ENCODE data around the gene STRIP2.
A peak's percentile ranks its signal among the peaks of the same experiment; 100 is the strongest.
"Not testable (repeated sequence)": the region's sequence is repeated elsewhere in the genome, so short reads cannot be mapped to it uniquely, and the experiment has no call there.

Gene STRIP2, protein sequence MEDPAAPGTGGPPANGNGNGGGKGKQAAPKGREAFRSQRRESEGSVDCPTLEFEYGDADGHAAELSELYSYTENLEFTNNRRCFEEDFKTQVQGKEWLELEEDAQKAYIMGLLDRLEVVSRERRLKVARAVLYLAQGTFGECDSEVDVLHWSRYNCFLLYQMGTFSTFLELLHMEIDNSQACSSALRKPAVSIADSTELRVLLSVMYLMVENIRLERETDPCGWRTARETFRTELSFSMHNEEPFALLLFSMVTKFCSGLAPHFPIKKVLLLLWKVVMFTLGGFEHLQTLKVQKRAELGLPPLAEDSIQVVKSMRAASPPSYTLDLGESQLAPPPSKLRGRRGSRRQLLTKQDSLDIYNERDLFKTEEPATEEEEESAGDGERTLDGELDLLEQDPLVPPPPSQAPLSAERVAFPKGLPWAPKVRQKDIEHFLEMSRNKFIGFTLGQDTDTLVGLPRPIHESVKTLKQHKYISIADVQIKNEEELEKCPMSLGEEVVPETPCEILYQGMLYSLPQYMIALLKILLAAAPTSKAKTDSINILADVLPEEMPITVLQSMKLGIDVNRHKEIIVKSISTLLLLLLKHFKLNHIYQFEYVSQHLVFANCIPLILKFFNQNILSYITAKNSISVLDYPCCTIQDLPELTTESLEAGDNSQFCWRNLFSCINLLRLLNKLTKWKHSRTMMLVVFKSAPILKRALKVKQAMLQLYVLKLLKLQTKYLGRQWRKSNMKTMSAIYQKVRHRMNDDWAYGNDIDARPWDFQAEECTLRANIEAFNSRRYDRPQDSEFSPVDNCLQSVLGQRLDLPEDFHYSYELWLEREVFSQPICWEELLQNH

DNA sequence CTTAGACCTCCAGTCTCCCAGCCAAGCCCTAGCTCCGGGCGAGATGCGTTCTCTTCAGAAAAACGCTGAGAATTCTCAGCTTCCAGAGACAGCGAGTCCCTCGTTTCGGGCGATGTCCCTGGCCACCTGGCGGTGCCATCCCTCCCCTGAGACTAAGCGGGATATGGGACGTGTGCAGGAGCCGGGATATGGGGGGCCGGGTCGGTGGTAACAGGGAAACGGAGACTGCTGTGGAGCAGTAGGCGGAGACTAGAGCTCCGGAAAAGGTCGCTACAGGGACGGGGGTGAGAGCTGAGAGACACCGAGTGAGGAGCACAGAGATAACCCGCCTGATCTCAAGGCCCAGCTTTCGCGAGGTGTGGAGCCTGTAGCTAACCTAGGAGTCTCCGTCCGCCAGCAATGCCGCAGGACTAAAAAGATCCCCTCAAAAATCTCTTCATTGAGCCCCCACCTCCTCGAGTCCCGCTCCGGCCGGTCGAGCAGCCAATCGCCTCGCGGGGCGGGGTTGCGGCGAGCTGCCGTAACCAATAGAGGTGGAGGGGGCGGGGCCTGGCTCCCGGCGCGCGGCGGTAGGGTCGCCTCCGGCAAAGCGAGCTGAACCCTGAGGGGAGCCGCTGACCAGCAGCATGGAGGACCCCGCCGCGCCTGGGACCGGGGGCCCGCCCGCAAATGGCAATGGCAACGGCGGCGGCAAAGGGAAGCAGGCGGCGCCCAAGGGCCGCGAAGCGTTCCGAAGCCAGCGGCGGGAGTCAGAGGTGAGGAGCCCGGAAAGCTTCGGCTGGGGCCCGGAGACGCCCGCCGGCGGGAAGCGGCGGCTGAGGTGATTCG, at the start of gene STRIP2:
TSS of gene STRIP2 (plus strand) at position 586 of the 828 bp plus-strand sequence. CDS start at position 627, 41 bp downstream.
- peak; percentile 97 for DNase-seq (ENCODE audit: low spot score)

DNA sequence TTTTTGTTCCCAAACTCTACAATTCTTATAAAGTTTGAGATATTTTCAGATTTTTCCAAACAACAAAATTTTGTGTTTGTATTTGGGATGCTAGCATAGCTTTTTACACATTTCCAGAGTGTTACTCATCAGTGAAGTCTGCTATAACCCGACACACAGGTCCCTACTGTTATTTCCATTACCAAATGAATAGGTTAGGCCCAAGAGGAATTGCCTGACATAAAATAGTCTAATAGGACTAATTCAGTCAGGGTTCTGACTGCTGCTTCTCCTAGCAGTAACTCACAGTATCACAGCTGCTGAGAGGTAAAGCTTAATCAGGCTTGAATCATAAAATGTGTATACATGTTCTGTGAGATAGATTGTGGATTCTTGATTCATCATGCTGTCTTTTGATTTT, 49.1 kb upstream of the STRIP2 start:
- no peak for DNase-seq (ENCODE audit: low spot score)

DNA sequence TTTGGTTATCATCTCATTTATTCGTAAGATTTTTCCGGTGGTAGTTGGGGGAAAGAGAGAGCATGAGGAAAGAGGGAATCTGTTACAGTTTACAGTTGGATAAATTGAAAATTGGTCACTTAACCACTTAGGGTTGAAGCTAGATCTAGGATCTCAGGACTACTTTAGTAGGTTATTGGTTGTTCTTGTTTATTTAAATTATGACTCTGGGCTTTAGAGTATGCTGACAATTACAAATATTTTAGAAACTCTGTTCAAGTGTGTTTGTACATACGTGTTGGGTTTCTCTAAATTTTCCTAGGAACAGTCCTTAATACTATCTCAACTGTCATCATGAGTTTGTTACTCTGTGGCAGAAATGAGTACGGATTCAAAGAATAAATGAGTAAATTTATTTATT, 48.6 kb upstream of the STRIP2 start:
- no peak for DNase-seq (ENCODE audit: low spot score)

DNA sequence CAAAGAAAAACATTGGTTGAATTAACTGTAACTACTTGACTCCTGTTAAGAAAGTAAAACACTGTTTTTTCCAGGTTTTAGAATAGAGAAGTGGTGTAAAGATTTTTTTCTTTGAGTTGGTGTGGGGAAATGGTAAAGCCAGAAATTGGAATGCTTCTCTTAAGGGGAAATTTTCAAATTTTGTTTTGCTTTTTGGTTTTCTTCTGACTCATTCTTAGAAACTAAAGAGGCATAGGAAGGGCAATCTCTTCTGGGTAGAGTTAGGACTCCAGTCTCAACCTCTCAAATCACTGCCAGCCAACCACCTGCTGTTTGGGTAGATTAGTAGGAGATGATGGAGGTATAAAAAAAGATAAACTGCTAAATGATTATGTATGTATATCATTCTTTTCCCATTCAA, 47.7 kb upstream of the STRIP2 start:
- DNase-seq (ENCODE audit: low spot score) = no peak

DNA sequence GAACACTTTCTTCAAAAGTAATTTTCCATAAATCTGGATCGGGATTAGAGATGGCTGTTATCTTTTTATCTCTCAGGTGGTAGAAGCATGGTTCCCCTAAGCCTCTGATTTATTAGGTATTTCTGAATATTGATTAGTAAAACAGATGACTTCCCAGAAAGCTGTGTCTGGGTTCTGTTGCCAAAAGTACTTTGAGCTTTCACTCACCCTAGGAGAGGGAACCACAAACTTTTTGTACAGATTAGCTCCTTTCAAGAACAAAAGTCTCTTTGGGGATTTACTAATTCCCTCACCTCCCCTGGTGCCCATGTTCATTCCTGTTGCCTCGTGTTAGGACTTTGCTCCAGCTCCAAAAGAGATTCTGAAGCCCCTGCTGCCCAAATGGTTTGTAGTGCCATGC, 46.7 kb upstream of the STRIP2 start:
- no peak for DNase-seq (ENCODE audit: low spot score)

DNA sequence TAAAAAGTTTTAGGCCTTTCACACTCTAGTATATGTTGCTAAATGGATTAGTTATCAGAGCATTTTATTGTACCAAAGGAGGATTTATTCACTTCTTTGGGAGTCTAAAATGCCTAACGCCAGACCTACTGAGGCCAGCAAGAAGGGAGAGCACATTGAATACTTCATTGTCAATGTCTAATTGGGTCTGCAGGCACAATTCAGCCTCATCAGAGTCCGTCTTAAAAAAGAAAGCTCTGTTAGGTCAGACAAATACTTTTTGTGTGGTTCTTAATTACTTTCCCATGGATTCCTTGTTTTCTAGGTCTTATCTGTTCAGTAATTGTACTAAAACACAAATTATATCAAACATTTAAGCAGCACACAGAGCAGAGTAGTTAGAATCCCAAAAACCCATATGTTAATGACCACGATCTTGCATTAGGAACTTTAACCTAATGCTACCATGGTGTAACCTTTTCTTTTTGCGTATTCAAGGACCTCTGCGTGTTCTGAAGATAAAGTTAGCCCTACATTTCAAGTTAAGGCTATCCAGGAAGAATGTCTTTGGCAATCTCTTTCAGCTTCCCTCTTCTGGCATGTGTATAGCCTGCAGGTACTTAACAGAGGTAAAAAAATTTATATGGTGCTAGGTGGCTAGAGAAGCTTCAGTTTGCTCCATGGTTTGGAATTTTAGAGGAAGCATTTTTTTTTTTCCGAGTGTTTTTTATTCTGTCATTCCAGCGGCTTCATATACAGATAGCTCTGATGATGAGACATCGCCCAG, 45.7 kb upstream of the STRIP2 start:
- no peak for DNase-seq (ENCODE audit: low spot score)

DNA sequence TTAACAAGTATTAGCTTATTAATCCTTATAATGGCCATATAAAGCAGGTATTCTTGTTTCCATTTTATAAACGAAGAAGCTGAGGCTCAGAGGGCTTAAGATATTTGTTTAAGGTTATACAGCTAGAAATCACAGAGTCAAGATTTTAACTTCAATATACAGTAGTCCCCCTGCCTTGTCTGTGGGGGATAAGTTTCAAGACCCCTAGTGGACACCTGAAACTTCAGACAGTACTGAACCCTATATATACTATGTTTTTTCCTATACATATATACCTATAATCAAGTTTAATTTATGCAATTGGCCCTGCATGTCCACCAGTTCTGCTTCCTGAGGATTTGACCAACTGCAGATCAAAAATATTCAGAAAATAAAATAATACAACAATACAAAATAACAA, 44.4 kb upstream of the STRIP2 start:
- no peak for DNase-seq (ENCODE audit: low spot score)

DNA sequence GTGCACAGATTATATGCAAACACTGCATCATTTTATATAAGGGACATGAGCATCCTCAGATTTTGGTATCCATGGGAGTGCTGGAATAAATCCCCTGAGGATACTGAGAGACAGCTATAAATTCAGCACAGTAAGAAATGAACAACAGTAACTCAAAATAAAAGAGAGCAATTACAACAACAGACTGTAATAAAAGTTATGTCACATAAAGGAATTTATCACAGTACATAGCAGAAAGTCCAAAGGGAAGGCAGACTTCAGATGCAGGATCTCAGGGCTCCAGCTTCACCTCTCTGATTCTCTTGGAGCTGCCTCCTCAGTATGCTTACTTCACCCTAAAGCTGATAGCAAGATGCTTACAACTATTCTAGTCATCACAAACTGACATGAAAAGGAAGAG, 43.9 kb upstream of the STRIP2 start:
- DNase-seq (ENCODE audit: low spot score) = no peak

DNA sequence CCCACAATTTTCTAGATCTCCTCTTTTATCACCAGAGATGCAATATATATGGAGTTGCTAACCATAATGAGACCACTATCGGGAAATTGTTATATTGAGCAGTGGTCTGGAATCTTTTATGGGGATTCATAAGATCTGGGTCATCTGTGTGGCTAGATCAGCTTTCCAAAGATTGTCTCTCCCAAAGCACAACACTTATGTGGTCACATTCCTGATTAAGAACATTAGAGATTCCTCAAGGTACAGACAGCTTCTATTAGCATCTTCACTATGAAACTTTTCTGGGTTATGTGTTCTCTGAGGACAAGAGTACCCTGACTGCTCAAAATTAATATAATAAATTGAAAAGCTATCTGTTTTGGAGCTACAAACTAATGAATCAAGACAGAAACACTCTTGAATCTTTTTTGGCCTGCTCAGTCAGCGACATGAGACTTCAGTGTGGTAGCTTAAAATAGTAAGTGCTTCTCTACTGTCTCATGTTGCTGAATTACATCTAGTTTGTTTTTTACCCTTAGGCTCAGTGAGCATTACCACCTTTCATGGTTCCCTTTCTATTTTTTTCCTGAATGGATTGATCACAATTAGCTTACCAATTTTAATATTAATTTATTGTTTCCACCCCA, 42.6 kb upstream of the STRIP2 start:
- DNase-seq (ENCODE audit: low spot score) = no peak

DNA sequence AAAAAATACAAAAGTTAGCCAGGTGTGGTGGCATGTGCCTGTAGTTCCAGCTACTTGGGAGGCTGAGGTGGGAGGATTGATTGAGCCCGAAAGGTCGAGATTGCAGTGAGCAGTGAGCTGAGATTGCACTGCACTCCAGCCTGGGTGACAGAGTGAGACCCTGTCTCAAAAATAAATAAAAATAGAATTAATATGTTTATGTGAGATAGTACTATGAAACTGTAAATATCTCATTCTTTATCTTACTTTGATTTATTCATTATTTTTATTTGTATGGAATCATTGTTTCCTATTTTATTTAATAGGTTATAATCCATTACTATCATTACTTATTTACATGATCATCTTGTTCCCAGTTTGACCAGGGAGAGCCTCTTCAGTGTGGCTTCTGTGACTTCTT, 41.0 kb upstream of the STRIP2 start:
- no peak for DNase-seq (ENCODE audit: low spot score)

DNA sequence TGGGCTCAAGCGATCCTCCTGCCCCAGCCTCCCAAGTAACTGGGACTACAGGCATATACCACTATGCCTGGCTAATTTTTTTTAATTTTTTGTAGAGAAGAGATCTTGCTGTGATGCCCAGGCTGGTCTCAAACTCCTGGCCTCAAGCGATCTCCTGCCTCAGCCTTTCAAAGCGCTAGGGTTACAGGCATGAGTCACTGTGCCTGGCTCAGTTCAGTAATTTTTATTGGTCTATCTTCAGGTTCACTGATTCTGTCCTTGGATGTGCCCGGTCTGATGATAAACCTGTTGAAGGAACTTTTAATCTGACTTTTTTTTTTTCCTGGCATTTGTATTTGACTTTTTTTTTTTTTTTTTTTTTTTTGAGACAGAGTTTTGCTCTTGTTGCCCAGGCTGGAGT, 40.1 kb upstream of the STRIP2 start:
- DNase-seq (ENCODE audit: low spot score) = no peak

DNA sequence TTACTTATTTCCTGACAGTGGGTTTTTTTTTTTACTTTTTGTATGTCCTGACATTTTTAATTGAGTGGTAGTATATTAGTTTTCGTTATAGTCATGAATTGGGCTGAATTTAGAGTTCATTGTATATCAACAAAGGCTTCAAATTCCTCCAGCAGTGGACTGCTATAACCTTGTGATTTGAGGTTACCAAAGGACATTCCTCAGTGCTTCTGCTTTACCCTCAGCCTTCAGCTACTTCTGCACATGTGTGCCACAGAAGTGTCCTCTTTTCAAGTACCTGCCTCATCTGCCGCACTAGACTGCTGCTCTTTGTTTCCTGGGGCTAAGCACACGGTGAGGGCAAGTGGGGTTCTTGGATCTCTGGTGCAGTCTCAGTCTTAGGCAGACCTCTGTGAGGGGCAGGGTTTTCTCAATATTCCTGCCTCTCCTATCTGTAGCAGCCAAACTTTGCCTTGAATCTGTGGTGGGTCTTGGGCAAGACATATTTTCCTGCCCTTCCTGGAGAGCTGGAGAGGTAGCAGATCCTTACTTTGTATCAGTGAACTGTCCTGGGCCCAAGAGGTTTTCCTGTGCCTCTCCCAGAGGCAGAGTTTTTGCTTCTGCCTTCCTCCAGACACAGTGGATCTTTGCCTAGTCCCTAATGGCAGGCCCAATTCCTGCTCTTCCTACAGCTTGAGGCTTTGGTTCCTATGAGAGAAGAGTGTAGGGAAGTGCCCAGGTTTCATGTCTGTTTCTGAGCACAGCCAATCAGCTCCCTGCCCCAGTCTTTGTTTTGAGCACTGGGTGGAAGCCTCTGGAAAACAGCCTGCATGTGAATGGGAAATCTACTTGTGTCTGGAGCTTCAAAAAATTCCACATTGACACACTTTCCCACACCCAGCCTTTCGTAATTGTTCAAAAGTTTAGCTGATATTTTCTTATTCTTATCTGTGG, 39.0 kb upstream of the STRIP2 start:
- DNase-seq (ENCODE audit: low spot score) = no peak

DNA sequence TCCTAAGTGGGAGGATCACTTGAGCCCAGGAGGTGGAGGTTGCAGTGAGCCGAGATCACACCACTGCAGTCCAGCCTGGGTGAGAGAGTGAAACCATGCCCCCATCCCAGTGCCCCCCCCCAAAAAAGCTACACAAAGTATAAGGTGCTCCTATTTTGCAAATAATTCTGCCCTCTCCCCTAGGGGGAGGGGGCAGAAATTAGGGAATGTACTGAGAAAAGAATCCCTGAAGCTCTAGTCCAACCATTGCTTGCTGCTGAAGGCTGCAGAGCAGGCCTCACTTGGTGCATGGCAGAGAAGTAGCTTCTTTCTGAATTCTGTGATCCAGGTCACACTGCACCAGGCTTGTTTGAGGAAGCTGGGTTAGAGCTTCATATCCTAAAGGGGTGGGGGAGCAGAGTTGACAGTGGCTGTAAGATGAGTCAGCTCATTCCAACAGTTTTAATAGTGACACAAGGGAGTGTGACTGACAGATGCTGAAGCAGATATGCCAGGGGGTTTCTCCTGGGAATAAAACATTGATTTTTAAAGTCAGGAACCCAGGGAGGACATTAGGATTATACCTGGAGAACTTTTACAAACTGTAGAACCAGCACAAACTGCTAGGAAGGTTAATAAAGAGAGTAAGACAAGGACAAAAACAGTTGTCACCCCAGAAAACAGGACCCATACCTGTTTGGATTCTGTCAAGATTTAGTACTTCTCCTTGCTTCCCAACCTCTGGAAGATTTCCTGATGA, 32.8 kb upstream of the STRIP2 start:
- DNase-seq (ENCODE audit: low spot score) = no peak

DNA sequence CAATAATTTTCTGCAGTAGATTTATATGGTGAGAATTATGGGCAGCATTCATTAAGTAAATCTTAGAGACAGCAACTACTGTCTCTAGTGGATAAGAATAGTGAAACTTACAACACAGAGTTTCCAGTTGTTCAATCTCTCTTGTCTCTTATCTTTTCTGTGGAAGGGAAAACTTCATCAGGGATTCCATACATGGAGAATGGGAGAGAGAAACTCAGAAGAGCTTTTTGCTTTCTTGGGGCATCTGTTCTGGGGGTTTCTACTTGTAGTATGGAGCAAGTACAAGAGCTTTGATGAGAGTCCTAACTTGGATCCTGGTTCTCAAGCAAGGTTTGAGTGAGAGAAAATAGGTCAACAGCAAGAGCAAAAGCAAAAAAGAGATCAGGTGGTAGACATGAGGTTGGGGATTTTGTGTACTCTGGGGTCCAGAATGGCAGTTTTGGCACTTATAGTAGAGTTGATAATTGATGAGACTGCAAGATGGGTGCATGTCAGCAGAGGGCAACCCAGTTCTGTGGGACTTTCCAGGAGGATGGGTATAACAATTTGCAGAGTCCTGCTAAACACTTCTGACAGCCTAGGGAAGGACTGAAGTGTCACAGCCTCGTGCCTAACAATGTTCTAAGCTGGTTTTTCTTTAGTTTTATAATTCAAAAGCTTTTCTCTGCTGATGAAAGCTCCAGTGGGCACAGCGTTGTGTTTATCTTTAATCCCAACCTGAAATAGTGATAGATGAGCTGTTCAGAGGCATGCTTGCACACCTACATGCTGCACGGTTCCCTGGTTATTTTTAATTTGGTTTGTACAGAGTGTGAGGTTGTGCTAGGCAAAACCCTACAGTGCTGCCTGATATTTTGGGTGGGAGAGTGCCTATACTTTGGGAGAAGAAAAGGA, 32.0 kb upstream of the STRIP2 start:
- DNase-seq (ENCODE audit: low spot score) = no peak

DNA sequence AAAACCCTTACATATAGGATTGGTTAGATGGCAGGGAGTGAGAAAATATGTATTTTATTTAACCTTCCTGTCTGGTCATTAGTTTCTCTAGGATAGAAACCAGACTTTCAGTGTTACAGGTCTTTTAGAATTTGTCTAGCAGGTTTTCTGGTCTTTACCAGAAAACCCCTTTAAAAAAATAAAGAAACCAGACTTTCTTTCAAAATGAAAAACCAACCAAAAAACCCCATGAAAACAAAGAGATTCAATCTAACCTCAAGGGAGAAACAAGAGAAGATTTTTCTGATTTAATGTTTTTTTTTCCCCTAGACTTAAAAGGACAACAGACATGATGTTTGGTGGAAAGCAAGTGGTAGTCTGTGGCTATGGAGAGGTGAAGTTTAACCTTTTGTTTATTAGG, 28.7 kb upstream of the STRIP2 start:
- DNase-seq (ENCODE audit: low spot score) = no peak

DNA sequence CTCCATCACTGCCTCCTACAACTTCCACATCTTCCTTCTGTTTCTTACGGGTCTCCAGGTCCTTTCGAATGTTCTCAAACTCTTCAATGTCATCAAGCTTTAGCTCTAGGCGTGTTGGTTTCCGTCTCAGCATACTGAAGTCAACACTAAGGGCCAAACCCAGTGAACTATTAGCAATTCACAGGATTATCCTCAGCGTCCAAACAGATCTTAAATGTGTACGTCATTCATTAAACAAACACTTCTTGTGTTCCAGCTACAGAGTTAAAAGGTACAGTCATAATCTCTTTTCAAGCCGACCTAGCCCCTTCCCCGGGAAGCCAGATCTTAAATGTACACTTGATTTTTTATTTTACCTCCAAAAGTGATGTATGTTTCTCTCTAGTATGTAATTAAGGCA, 24.0 kb upstream of the STRIP2 start:
- not testable (repeated sequence) for DNase-seq (ENCODE audit: low spot score)

DNA sequence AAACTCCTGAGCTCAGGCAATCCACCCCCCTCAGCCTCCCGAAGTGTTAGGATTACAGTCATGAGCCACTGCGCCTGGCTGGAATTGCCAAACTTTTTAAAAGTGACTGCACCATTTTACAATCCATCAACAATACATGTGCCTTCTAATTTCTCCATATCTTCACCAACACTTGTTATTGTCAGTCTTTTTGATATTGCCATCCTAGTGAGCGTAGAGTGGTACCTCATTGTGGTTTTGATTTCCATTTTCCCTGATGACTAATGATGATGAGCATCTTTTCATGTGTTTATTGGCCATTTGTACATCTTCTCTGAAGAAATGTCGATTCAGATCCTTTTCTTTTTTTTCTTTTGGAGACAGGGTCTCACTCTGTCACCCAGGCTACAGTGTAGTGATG, 21.7 kb upstream of the STRIP2 start:
- no peak for DNase-seq (ENCODE audit: low spot score)

DNA sequence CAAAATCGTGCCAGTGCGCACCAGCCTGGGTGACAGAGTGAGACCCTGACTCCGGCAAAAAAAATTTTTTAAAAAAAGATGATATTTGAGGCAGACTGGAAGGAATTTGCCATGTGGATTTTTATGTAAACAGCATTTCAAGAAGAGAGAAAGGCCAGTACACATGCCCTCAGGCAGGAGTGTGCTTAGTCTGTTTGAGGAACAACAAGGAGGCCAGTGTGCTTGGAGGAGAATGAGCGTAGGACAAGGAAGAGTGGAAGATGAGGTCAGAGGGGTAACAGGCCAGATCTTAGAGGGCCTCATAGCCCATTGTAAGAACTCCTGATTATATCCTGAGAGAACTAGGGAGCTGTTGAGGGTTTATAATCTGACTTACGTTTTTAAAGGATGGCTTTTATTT, 17.2 kb upstream of the STRIP2 start:
- no peak for DNase-seq (ENCODE audit: low spot score)
